GM18867 (cell line): Measurements from ENCODE around the gene CFAP100.
A peak's percentile ranks its signal among the peaks of the same experiment; 100 is the strongest.

ENCODE experiments used
- ATAC-seq: cut with Tn5 transposase; IDR thresholded peaks from one replicate; pipeline ENCODE4 v1.9.1; 2021; ENCODE audit warnings: mild to moderate bottlenecking, moderate library complexity; ENCODE audit not compliant: unreplicated experiment

The CFAP100 gene

GRCh38 chr3:126475413-126476114, 80.9 kb downstream of the CFAP100 start, which contains the start of gene ZXDC:
Gene ZXDC, minus strand, starts transcription at chr3:126475891. Its CDS starts 26 bp downstream, at chr3:126475865.
- ATAC-seq: peak; percentile 87

- ATAC-seq: peak; percentile 32
Measured at GRCh38 chr3:126476166-126477060, 81.7 kb downstream of the CFAP100 start.

GRCh38 chr3:126477061-126477380, 82.3 kb downstream of the CFAP100 start:
- ATAC-seq: no peak

- no peak for ATAC-seq
Measured at GRCh38 chr3:126478581-126479310, 84.0 kb downstream of the CFAP100 start.

GRCh38 chr3:126479642-126480041, 84.9 kb downstream of the CFAP100 start:
- no peak for ATAC-seq

GRCh38 chr3:126480206-126480605, 85.5 kb downstream of the CFAP100 start:
- no peak for ATAC-seq

GRCh38 chr3:126480861-126481260, 86.2 kb downstream of the CFAP100 start:
- ATAC-seq: no peak

- ATAC-seq: no peak
Measured at GRCh38 chr3:126481808-126482502, 87.2 kb downstream of the CFAP100 start.

GRCh38 chr3:126482503-126483255, 88.0 kb downstream of the CFAP100 start:
- ATAC-seq: no peak

- no peak for ATAC-seq
Measured at GRCh38 chr3:126483321-126483761, 88.6 kb downstream of the CFAP100 start.

- no peak for ATAC-seq
Measured at GRCh38 chr3:126484148-126484547, 89.4 kb downstream of the CFAP100 start.

GRCh38 chr3:126484662-126485061, 90.0 kb downstream of the CFAP100 start:
- no peak for ATAC-seq

- no peak for ATAC-seq
Measured at GRCh38 chr3:126485176-126485897, 90.6 kb downstream of the CFAP100 start.

GRCh38 chr3:126485956-126486355, 91.2 kb downstream of the CFAP100 start:
- no peak for ATAC-seq
